ENCODE data around the gene AFMID.

DNA sequence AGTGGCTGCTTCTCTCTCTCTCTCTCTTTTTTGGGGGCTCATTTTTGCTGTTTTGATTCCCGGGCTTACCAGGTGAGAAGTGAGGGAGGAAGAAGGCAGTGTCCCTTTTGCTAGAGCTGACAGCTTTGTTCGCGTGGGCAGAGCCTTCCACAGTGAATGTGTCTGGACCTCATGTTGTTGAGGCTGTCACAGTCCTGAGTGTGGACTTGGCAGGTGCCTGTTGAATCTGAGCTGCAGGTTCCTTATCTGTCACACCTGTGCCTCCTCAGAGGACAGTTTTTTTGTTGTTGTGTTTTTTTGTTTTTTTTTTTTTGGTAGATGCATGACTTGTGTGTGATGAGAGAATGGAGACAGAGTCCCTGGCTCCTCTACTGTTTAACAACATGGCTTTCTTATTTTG lies 36.6 kb downstream of the AFMID start:
- TF ChIP-seq, protein P1, sequence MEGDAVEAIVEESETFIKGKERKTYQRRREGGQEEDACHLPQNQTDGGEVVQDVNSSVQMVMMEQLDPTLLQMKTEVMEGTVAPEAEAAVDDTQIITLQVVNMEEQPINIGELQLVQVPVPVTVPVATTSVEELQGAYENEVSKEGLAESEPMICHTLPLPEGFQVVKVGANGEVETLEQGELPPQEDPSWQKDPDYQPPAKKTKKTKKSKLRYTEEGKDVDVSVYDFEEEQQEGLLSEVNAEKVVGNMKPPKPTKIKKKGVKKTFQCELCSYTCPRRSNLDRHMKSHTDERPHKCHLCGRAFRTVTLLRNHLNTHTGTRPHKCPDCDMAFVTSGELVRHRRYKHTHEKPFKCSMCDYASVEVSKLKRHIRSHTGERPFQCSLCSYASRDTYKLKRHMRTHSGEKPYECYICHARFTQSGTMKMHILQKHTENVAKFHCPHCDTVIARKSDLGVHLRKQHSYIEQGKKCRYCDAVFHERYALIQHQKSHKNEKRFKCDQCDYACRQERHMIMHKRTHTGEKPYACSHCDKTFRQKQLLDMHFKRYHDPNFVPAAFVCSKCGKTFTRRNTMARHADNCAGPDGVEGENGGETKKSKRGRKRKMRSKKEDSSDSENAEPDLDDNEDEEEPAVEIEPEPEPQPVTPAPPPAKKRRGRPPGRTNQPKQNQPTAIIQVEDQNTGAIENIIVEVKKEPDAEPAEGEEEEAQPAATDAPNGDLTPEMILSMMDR (IDR thresholded peaks at IDR 0.05), result no peak
- TF ChIP-seq POLR2A (IDR thresholded peaks at IDR 0.05), result no peak
